ENCODE data around the gene FAM53C.

The FAM53C gene

DNA sequence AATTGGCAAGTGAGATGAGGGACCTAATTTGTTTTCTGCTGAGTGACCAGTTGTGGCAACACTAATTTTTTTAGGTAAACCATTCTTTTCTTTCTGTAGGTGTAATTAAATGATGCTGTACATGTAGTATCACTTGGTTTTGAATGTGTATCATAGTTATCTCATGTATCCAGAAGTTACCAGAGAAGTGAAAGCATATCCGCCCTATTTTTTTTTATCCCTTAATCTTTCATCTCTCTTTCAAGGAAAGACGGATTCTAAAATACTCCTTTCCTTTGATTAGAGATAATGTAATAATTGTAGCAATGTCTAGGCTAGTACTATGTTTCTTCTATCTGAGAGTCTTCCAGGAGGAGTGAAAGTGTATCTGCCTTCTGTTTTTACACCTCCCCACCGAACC lies 21.6 kb downstream of the FAM53C start:
- H3K27ac ChIP-seq = no peak overlapping the region
- TF ChIP-seq, protein P1, sequence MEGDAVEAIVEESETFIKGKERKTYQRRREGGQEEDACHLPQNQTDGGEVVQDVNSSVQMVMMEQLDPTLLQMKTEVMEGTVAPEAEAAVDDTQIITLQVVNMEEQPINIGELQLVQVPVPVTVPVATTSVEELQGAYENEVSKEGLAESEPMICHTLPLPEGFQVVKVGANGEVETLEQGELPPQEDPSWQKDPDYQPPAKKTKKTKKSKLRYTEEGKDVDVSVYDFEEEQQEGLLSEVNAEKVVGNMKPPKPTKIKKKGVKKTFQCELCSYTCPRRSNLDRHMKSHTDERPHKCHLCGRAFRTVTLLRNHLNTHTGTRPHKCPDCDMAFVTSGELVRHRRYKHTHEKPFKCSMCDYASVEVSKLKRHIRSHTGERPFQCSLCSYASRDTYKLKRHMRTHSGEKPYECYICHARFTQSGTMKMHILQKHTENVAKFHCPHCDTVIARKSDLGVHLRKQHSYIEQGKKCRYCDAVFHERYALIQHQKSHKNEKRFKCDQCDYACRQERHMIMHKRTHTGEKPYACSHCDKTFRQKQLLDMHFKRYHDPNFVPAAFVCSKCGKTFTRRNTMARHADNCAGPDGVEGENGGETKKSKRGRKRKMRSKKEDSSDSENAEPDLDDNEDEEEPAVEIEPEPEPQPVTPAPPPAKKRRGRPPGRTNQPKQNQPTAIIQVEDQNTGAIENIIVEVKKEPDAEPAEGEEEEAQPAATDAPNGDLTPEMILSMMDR (conservative IDR thresholded peaks at IDR 0.05) = no peak
- TF ChIP-seq ZFX (IDR thresholded peaks at IDR 0.05) = no peak

- TF ChIP-seq, protein P1 (conservative IDR thresholded peaks at IDR 0.05) = no peak
- no peak for TF ChIP-seq ZFX (IDR thresholded peaks at IDR 0.05)
- H3K27ac ChIP-seq = no peak overlapping the region
Observed at GRCh38 chr5:138360941-138361452, 22.9 kb downstream of the FAM53C start.

DNA sequence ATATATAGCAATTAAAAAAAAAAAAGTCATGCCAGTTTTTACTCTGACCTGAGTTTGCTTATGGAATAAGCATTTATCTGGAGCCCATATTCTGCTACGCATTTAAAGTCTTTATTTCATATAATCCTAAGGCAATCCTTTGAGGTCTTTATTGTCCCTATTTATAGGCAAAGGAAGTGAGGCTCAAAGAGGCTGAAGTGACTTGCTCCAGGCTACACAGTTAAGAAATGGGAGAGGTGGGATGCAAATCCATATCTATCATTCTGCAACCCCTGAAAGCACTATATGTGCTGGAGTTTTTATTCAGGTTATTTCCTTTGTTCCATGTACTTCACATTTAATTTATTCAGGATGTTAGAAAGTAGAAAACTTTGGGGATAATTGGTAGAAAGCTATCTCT lies 26.5 kb downstream of the FAM53C start:
- H3K27ac ChIP-seq = no peak overlapping the region
- TF ChIP-seq, protein P1 (conservative IDR thresholded peaks at IDR 0.05) = no peak
- no peak for TF ChIP-seq ZFX (IDR thresholded peaks at IDR 0.05)

GRCh38 chr5:138366632-138367382 lies 28.7 kb downstream of the FAM53C start:
- TF ChIP-seq ZFX (IDR thresholded peaks at IDR 0.05) = no peak
- TF ChIP-seq, protein P1 (conservative IDR thresholded peaks at IDR 0.05) = no peak

DNA sequence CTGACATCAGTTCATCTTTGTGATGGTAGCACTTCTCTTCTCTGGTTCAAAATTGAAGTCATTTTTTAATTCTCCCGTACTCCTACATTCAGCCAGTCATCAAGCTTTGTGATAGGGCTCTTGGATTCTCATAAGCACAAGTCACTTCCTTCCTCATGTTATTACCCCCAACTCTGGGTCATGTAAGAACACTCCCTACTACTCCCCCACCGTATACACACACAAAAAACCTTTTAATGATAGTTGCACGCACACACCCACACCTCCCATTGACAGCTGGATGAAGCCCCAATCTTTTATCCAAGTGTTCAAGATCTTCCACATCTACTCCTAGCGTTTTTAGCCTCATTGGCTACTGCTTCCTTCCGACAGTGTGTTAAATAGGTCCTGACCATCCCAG lies 31.2 kb downstream of the FAM53C start:
- no peak overlapping the region for H3K27ac ChIP-seq
- TF ChIP-seq ZFX (IDR thresholded peaks at IDR 0.05) = no peak
- TF ChIP-seq, protein P1 (conservative IDR thresholded peaks at IDR 0.05) = no peak

More at GRCh38 chr5:138366632-138367382, 28.7 kb downstream of the FAM53C start:
- H3K27ac ChIP-seq = no peak overlapping the region

- no peak overlapping the region for H3K27ac ChIP-seq
Observed at GRCh38 chr5:138369706-138370105, 31.6 kb downstream of the FAM53C start.

DNA sequence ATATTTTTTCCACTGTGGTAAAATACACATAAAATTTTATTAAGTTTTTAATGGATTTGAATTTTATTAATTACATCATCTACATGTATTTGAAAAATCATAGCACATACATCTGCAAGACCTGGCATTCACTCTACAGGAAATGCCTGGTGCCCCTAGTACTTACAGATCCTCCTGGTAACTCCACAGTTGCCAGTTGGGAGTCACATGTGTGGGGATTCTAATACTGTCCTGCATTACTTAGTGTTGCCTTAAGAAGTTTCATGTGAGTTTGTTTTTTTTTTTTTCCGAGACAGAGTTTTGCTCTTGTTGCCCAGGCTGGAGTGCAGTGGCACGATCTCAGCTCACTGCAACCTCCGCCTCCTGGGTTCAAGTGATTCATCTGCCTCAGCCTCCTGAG lies 32.5 kb downstream of the FAM53C start:
- H3K27ac ChIP-seq = no peak overlapping the region
- TF ChIP-seq ZFX (IDR thresholded peaks at IDR 0.05) = no peak
- TF ChIP-seq, protein P1 (conservative IDR thresholded peaks at IDR 0.05) = no peak

More at GRCh38 chr5:138369706-138370105, 31.6 kb downstream of the FAM53C start:
- TF ChIP-seq ZFX (IDR thresholded peaks at IDR 0.05) = no peak
- TF ChIP-seq, protein P1 (conservative IDR thresholded peaks at IDR 0.05) = no peak

Measured in C4-2B (cell line).